ENCODE results near the gene CNTRL. TPM values are rescaled to one million over a fixed set of nuclear protein-coding genes. Genes with fewer than 3 reads are reported as not detected.

Gene CNTRL
- total RNA-seq, 1 experiment from 2014 or later: 13.4 TPM

- ATAC-seq (no peak), DNase-seq (ENCODE audit: low read depth, low spot score) (no peak)
- no peak overlapping the region for H3K4me2 ChIP-seq (ENCODE audit: low read length)
- RAD21 ChIA-PET (ENCODE audit: low non-redundant PET in 1 of 2, low total read pairs in 2 of 2, uncharacterized antibody in 2 of 2, unreplicated experiment in 2 of 2): no interaction called here
- no TSS peak for BruUV-seq (replicated peaks)
- no peaks in the 10 kb centered on the region for H3K27me3 ChIP-seq (ENCODE audit: insufficient read depth, low read length)
- H3K79me2 ChIP-seq (ENCODE audit: insufficient read depth, low read length): no peaks in the 10 kb centered on the region
- no peak overlapping the region for H3K9ac ChIP-seq (ENCODE audit: low read length)
- no peaks in the 10 kb centered on the region for H3K9me3 ChIP-seq (ENCODE audit: control insufficient read depth in 1 of 2, insufficient read depth in 1 of 2, low read depth in 1 of 2, low read length in 2 of 2)
- CTCF ChIA-PET: no interaction called here
- POLR2A ChIA-PET: no interaction called here
- TF ChIP-seq EZH2phosphoT487 (IDR thresholded peaks at IDR 0.05; ENCODE audit: borderline replicate concordance): no peak
- no peak for TF ChIP-seq FOSL1 (IDR thresholded peaks at IDR 0.05; ENCODE audit: low read depth)
- no peak for TF ChIP-seq RAD21 (IDR thresholded peaks at IDR 0.05; ENCODE audit: low read depth)
- no peak for TF ChIP-seq ATF3 (IDR thresholded peaks at IDR 0.05)
- TF ChIP-seq REST (IDR thresholded peaks at IDR 0.05; ENCODE audit: low read depth): no peak
- TF ChIP-seq SP1 (IDR thresholded peaks at IDR 0.05; ENCODE audit: low read depth): no peak
- no peak for TF ChIP-seq YY1 (IDR thresholded peaks at IDR 0.05; ENCODE audit: extremely low read depth, insufficient replicate concordance, low read depth, low read length)
- no peak for TF ChIP-seq ZNF274 (IDR thresholded peaks at IDR 0.05; ENCODE audit: low read depth, low read length)
- no peak for TF ChIP-seq POLR2A (IDR thresholded peaks at IDR 0.05; ENCODE audit: borderline replicate concordance, extremely low read depth, insufficient read depth, insufficient read length)
- no peak for TF ChIP-seq MAX (IDR thresholded peaks at IDR 0.05)
- no peak for TF ChIP-seq EZH2 (IDR thresholded peaks at IDR 0.05)
- no peak for TF ChIP-seq TCF7L2 (IDR thresholded peaks at IDR 0.05; ENCODE audit: borderline replicate concordance, extremely low read depth, insufficient read depth, insufficient read length)
- no peak for TF ChIP-seq JUND (IDR thresholded peaks at IDR 0.05)
- H3K4me1 ChIP-seq (ENCODE audit: control insufficient read depth in 1 of 2, insufficient read depth in 2 of 2, low read length in 2 of 2): no peaks in the 10 kb centered on the region
- H3K27ac ChIP-seq (ENCODE audit: low read depth, low read length): no peak overlapping the region
- intact Hi-C loops (cut with micrococcal nuclease): no loop called here
- H3K4me3 ChIP-seq (replicated peaks in 1 of 2; ENCODE audit: low read depth in 1 of 2, low read length in 2 of 2): no peak overlapping the region
- H3K36me3 ChIP-seq (ENCODE audit: control insufficient read depth in 1 of 2, insufficient read depth in 2 of 2, low read length in 2 of 2): peaks cover 0 to 9% of the 10 kb centered on the region in 2 experiments; a peak in 3 of 4 replicates
- H2AFZ ChIP-seq (ENCODE audit: low read depth, low read length, poor library complexity, severe bottlenecking): no peak overlapping the region
- H3K9me2 ChIP-seq (ENCODE audit: insufficient read depth): no peaks in the 10 kb centered on the region
- no peaks in the 10 kb centered on the region for H4K20me1 ChIP-seq (ENCODE audit: insufficient read depth)
Observed at GRCh38 chr9:121141706-121142105, 67.0 kb downstream of the CNTRL start.
